ENCODE measurements around the gene HNRNPD. TPM values are rescaled to one million over a fixed set of nuclear protein-coding genes. Genes with fewer than 3 reads are reported as not detected.

HNRNPD gene
- total and polyA plus RNA-seq, 4 donors: 29.9 to 53.9 (median 46.2) TPM

GRCh38 chr4:82376109-82376508 is 2.3 kb upstream of the HNRNPD start:
- DNase-seq (ENCODE audit: low spot score): no peak

GRCh38 chr4:82373486-82373815 is 340 bp downstream of the HNRNPD start:
- H3K4me3 ChIP-seq (ENCODE audit: low read depth in 1 of 3, low read length in 3 of 3): peak overlapping the region; percentile 81 to 93 (median 91)
- H3K36me3 ChIP-seq (ENCODE audit: control insufficient read depth in 4 of 4, insufficient read depth in 3 of 4, low read depth in 1 of 4, low read length in 3 of 4): peaks cover 0 to 5% (median 1%) of the 10 kb centered on the region in 4 donors
- no peak for TF ChIP-seq ATF3 (IDR thresholded peaks at IDR 0.05)
- no peak for TF ChIP-seq REST (IDR thresholded peaks at IDR 0.05)
- no peak for TF ChIP-seq JUND (IDR thresholded peaks at IDR 0.05)
- no peak for TF ChIP-seq NR2F2 (IDR thresholded peaks at IDR 0.05)
- no peak for TF ChIP-seq SP1 (IDR thresholded peaks at IDR 0.05)
- TF ChIP-seq GABPA (IDR thresholded peaks at IDR 0.05 in 1 of 2, conservative IDR thresholded peaks at IDR 0.05 in 1 of 2): no peak
- TF ChIP-seq TAF1 (conservative IDR thresholded peaks at IDR 0.05): no peak
- TF ChIP-seq YY1 (IDR thresholded peaks at IDR 0.05): no peak
- no peak for TF ChIP-seq RXRA (IDR thresholded peaks at IDR 0.05)
- H3K4me1 ChIP-seq (ENCODE audit: control insufficient read depth in 4 of 4, insufficient read depth in 4 of 4, low read length in 3 of 4): peaks cover 3 to 37% (median 34%) of the 10 kb centered on the region in 4 donors
- peak overlapping the region; percentile 81 to 88 for H3K9ac ChIP-seq (ENCODE audit: low read depth in 1 of 2, low read length in 2 of 2)
- WGBS: under 1% methylated on average over 50 of the region's 50 CpGs
- H3K27me3 ChIP-seq (ENCODE audit: control insufficient read depth in 4 of 4, insufficient read depth in 4 of 4, low read length in 3 of 4): no peaks in the 10 kb centered on the region
- H3K27ac ChIP-seq (ENCODE audit: low read depth in 1 of 2, low read length in 2 of 2): peak overlapping the region; percentile 100
- no peaks in the 10 kb centered on the region for H3K9me3 ChIP-seq (ENCODE audit: control insufficient read depth in 4 of 4, low read length in 3 of 4)
- DNase-seq (ENCODE audit: low spot score): no peak

More at GRCh38 chr4:82376109-82376508, 2.3 kb upstream of the HNRNPD start:
- peaks cover 0 to 2% (median 0%) of the 10 kb centered on the region in 4 donors for H3K36me3 ChIP-seq (ENCODE audit: control insufficient read depth in 4 of 4, insufficient read depth in 3 of 4, low read depth in 1 of 4, low read length in 3 of 4)
- 94% methylated on average over 4 of the region's 4 CpGs for WGBS
- TF ChIP-seq ATF3 (IDR thresholded peaks at IDR 0.05) (no peak), REST (IDR thresholded peaks at IDR 0.05) (no peak)
- H3K27ac ChIP-seq (ENCODE audit: low read depth in 1 of 2, low read length in 2 of 2): no peak overlapping the region
- no peaks in the 10 kb centered on the region for H3K27me3 ChIP-seq (ENCODE audit: control insufficient read depth in 4 of 4, insufficient read depth in 4 of 4, low read length in 3 of 4)
- no peaks in the 10 kb centered on the region for H3K9me3 ChIP-seq (ENCODE audit: control insufficient read depth in 4 of 4, low read length in 3 of 4)
- H3K9ac ChIP-seq (ENCODE audit: low read depth in 1 of 2, low read length in 2 of 2): no peak overlapping the region
- no peak overlapping the region for H3K4me3 ChIP-seq (ENCODE audit: low read depth in 1 of 3, low read length in 3 of 3)
- peaks cover 0 to 18% (median 12%) of the 10 kb centered on the region in 4 donors for H3K4me1 ChIP-seq (ENCODE audit: control insufficient read depth in 4 of 4, insufficient read depth in 4 of 4, low read length in 3 of 4)

Data from liver (tissue), 9 donors.